ENCODE data around the gene NSF.
"Not testable (repeated sequence)": the region's sequence is repeated elsewhere in the genome, so short reads cannot be mapped to it uniquely, and the experiment has no call there.

Gene NSF

GRCh38 chr17:46780003-46780373 lies 189.5 kb downstream of the NSF start:
- no peak for FAIRE-seq

GRCh38 chr17:46782250-46782953 lies 191.9 kb downstream of the NSF start:
- no peak for FAIRE-seq

- FAIRE-seq = no peak
These were observed 192.6 kb downstream of the NSF start for GRCh38 chr17:46783031-46783593.

GRCh38 chr17:46785696-46786095 lies 195.2 kb downstream of the NSF start:
- FAIRE-seq = no peak

GRCh38 chr17:46787478-46787877 lies 197.0 kb downstream of the NSF start:
- FAIRE-seq = no peak

GRCh38 chr17:46788300-46788699 lies 197.8 kb downstream of the NSF start:
- FAIRE-seq = no peak

GRCh38 chr17:46788796-46789195 lies 198.3 kb downstream of the NSF start:
- FAIRE-seq = no peak

GRCh38 chr17:46789610-46790009 lies 199.1 kb downstream of the NSF start:
- no peak for FAIRE-seq

GRCh38 chr17:46790216-46790615 lies 199.7 kb downstream of the NSF start:
- FAIRE-seq = no peak

GRCh38 chr17:46791531-46791930 lies 201.1 kb downstream of the NSF start:
- no peak for FAIRE-seq

- no peak for FAIRE-seq
These were observed 201.6 kb downstream of the NSF start for GRCh38 chr17:46792071-46792470.

- not testable (repeated sequence) for FAIRE-seq
These were observed 202.6 kb downstream of the NSF start for GRCh38 chr17:46793023-46793422.

- FAIRE-seq = no peak
These were observed 203.1 kb downstream of the NSF start for GRCh38 chr17:46793541-46793940.

- no peak for FAIRE-seq
These were observed 203.8 kb downstream of the NSF start for GRCh38 chr17:46794318-46794717.

GRCh38 chr17:46795379-46795952 lies 205.0 kb downstream of the NSF start:
- FAIRE-seq = no peak

GRCh38 chr17:46796084-46796483 lies 205.6 kb downstream of the NSF start:
- FAIRE-seq = no peak

- FAIRE-seq = no peak
These were observed 206.1 kb downstream of the NSF start for GRCh38 chr17:46796524-46796923.

- no peak for FAIRE-seq
These were observed 206.6 kb downstream of the NSF start for GRCh38 chr17:46796956-46797530.

GRCh38 chr17:46800573-46800972 lies 210.1 kb downstream of the NSF start:
- FAIRE-seq = no peak

- FAIRE-seq = no peak
These were observed 212.3 kb downstream of the NSF start for GRCh38 chr17:46802800-46803199.

- no peak for FAIRE-seq
These were observed 213.1 kb downstream of the NSF start for GRCh38 chr17:46803544-46803943.

- FAIRE-seq = no peak
These were observed 215.3 kb downstream of the NSF start for GRCh38 chr17:46805771-46806170.

Measured in G401.6 (cell line).